A549 (cell line): ENCODE measurements around the gene TMEM225B. TPM values are rescaled to one million over a fixed set of nuclear protein-coding genes. Genes with fewer than 3 reads are reported as not detected.

Experiments
- ATAC-seq, 2 experiments: fragments of 200-7000 bp in 1 of 2; fragments of >200 bp in 1 of 2; cut with Nextera tagmentation in 1 of 2; cut with Tn5 transposase in 1 of 2; 3 replicates each; pipeline versions ENCODE4 v1.8.0 to v1.9.1; 2018 to 2020; ENCODE audit warnings: mild to moderate bottlenecking in 1 of 2, moderate library complexity in 1 of 2
- CTCF ChIA-PET: fragments of 300-600 bp; sonication (Branson Sonifier 250); formaldehyde crosslinking; extraction: SDS; loops from one replicate; lab custom pipeline; 2021; ENCODE audit warnings: antibody characterized with exemption, inconsistent platforms; lab: Yijun Ruan, JAX
- POLR2A ChIA-PET: fragments of 350-600 bp; formaldehyde crosslinking; extraction: SDS; loops from one replicate; lab custom pipeline; 2021; ENCODE audit warnings: antibody characterized with exemption, inconsistent platforms; lab: Yijun Ruan, JAX
- DNase-seq, 2 experiments: peaks; one replicate each; pipeline versions ENCODE4 v3.0.0 to v3.0.0-alpha.2; 2011 to 2016; ENCODE audit warnings: low read depth in 1 of 2, low spot score in 1 of 2
- FAIRE-seq: peaks from 2 replicates; lab custom pipeline; 2011; peaks lifted over from hg19 to GRCh38; lab: Jason Lieb, UNC
- H3K27ac ChIP-seq, 2 experiments: fragments of >200 bp; sonication (Bioruptor Twin); formaldehyde crosslinking; 3 replicates each; pipeline ENCODE4 v1.5.1; 2016 to 2017
- H3K4me1 ChIP-seq: fragments of >200 bp; sonication (Bioruptor Twin); formaldehyde crosslinking; 3 replicates; pipeline ENCODE4 v1.6.1; 2016
- H3K4me2 ChIP-seq: fragments of >200 bp; sonication (Bioruptor Twin); formaldehyde crosslinking; 3 replicates; pipeline ENCODE4 v1.6.1; 2016
- H3K4me3 ChIP-seq: fragments of >200 bp; sonication (Bioruptor Twin); formaldehyde crosslinking; 3 replicates; pipeline ENCODE4 v1.5.1; 2016
- H3K9me3 ChIP-seq: fragments of >200 bp; sonication (Bioruptor Twin); formaldehyde crosslinking; 3 replicates; pipeline ENCODE4 v1.6.1; 2016
- CBX2 ChIP-seq: fragments of 200-600 bp; sonication (generic); IDR thresholded peaks from 2 replicates; pipeline ENCODE4 v1.6.1; 2016; ENCODE audit warnings: low read depth, mild to moderate bottlenecking, borderline replicate concordance
- CBX8 ChIP-seq: fragments of 200-600 bp; sonication (generic); IDR thresholded peaks from 2 replicates; pipeline ENCODE4 v1.6.1; 2016
- CEBPB ChIP-seq, 2 experiments: fragments of >200 bp in 1 of 2; sonication (Bioruptor Twin) in 1 of 2; formaldehyde crosslinking in 1 of 2; IDR thresholded peaks; 2 replicates each; pipeline ENCODE4 v1.6.1; 2012 to 2016
- CHD2 ChIP-seq: fragments of 150-350 bp; IDR thresholded peaks from 2 replicates; pipeline ENCODE4 v1.6.1; 2014; ENCODE audit warnings: low read length; ENCODE audit not compliant: partially characterized antibody
- EHMT2 ChIP-seq: fragments of 200-600 bp; sonication (generic); IDR thresholded peaks from 2 replicates; pipeline ENCODE4 v1.6.1; 2016; ENCODE audit warnings: antibody characterized with exemption, low read depth, mild to moderate bottlenecking, moderate library complexity
- JUN ChIP-seq, 2 experiments: fragments of >200 bp; sonication (Bioruptor Twin); formaldehyde crosslinking; IDR thresholded peaks; 2 replicates in 1 of 2; 3 replicates in 1 of 2; pipeline ENCODE4 v1.6.1; 2016 to 2017
- JUNB ChIP-seq: fragments of >200 bp; sonication (Bioruptor Twin); formaldehyde crosslinking; IDR thresholded peaks from 2 replicates; pipeline ENCODE4 v1.6.1; 2016
- MAZ ChIP-seq: fragments of 150-350 bp; IDR thresholded peaks from 2 replicates; pipeline ENCODE4 v1.6.1; 2014; ENCODE audit warnings: antibody characterized with exemption, low read depth, low read length, borderline replicate concordance
- MYC ChIP-seq: IDR thresholded peaks from 2 replicates; pipeline ENCODE4 v1.6.1; 2012; ENCODE audit warnings: mild to moderate bottlenecking, inconsistent platforms, low read length, improper control_type of control experiment, borderline replicate concordance
- NFE2L2 ChIP-seq: fragments of 150-350 bp; conservative IDR thresholded peaks from 2 replicates; pipeline ENCODE4 v1.6.1; 2014; ENCODE audit warnings: low read length
- PHF8 ChIP-seq: fragments of 200-600 bp; sonication (generic); IDR thresholded peaks from 2 replicates; pipeline ENCODE4 v1.6.1; 2016; ENCODE audit warnings: low read depth, mild to moderate bottlenecking, antibody characterized with exemption, moderate library complexity, borderline replicate concordance
- POLR2A ChIP-seq: IDR thresholded peaks from 2 replicates; pipeline ENCODE4 v1.6.1; 2012; ENCODE audit warnings: mild to moderate bottlenecking, low read length
- RAD21 ChIP-seq, 2 experiments: fragments of >200 bp in 1 of 2; sonication (Bioruptor Twin) in 1 of 2; formaldehyde crosslinking in 1 of 2; IDR thresholded peaks in 1 of 2; conservative IDR thresholded peaks in 1 of 2; 2 replicates in 1 of 2; 3 replicates in 1 of 2; pipeline ENCODE4 v1.6.1; 2012 to 2018; ENCODE audit warnings: inconsistent platforms in 1 of 2
- SREBF2 ChIP-seq: fragments of 450-650 bp; IDR thresholded peaks from 2 replicates; pipeline ENCODE4 v1.6.1; 2014; ENCODE audit warnings: mild to moderate bottlenecking, moderate library complexity
- TFCP2L1 ChIP-seq: fragments of 250-450 bp; sonication (Bioruptor Pico); IDR thresholded peaks from 2 replicates; pipeline ENCODE4 v1.5.0; 2021; ENCODE audit warnings: mild to moderate bottlenecking
- ZFP36 ChIP-seq: fragments of 450-650 bp; IDR thresholded peaks from 2 replicates; pipeline ENCODE4 v1.6.1; 2014; ENCODE audit warnings: borderline replicate concordance; ENCODE audit not compliant: partially characterized antibody
- ZSCAN20 ChIP-seq: fragments of 250-450 bp; sonication (Bioruptor Pico); IDR thresholded peaks from 2 replicates; pipeline ENCODE4 v1.8.0; 2022; ENCODE audit warnings: mild to moderate bottlenecking, moderate library complexity
- WGBS: methylation state at CpG from one replicate; pipeline ENCODE4 v1.1.6; 2017; ENCODE audit errors: missing lambda C conversion rate; 5-methylcytosine and 5-hydroxymethylcytosine counted together
- polyA plus RNA-seq, 4 experiments: library from polyadenylated mRNA; depleted of rRNA in 3 of 4; stranded (reverse); fragments of >200 nt; fragmentation: RNase III in 1 of 4; extraction: RNeasy Plus Mini Kit Qiagen cat#74134 plus additional on column Dnase treatment in 1 of 4; gene quantifications; 2 replicates in 3 of 4; 3 replicates in 1 of 4; pipeline ENCODE4 v1.2.3, GENCODE V29; 2011 to 2017
- TF ChIP-seq, protein P1 (sequence below): fragments of >200 bp; sonication (Bioruptor Twin); formaldehyde crosslinking; IDR thresholded peaks from 3 replicates; pipeline ENCODE4 v1.6.1; 2016
- TF ChIP-seq, protein P2 (sequence below): IDR thresholded peaks from 2 replicates; pipeline ENCODE4 v1.6.1; 2012

Gene TMEM225B
- polyA plus RNA-seq, 2 of the 4 experiments (the other 2 are of a cell fraction): 0.59 to 5.4 TPM

DNA sequence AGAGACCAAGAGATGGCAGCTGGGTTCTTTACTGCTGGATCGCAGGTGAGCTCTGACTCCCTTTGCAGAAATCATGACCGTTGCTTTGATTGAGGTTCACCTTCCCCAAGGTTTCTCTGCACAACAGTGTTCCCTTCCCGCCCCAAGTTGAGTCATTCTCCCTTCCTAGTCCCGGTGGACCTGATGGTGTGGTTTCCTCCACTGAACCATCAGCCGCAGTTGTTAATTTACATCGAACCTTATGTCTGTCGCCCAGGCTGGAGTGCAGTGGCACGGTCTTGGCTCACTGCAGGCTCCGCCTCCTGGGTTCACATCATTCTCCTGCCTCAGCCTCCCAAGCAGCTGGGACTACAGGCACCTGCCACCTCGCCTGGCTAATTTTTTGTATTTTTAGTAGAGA is 24.5 kb downstream of the TMEM225B start:
- Histone ChIP-seq H3K4me2 (no peak overlapping the region), H3K27ac (no peak overlapping the region), H3K4me1 (peaks cover 15% of the 10 kb centered on the region), H3K4me3 (no peak overlapping the region), H3K9me3 (no peaks in the 10 kb centered on the region)
- TF ChIP-seq SREBF2 (no peak), JUNB (no peak), CBX8 (no peak), RAD21 (conservative IDR thresholded peaks at IDR 0.05 in 1 of 2, IDR thresholded peaks at IDR 0.05 in 1 of 2) (no peak), CEBPB (IDR thresholded peaks at IDR 0.05) (no peak), JUN (IDR thresholded peaks at IDR 0.05) (no peak), MYC (no peak), NFE2L2 (no peak), MAZ (no peak), ZFP36 (no peak), CBX2 (no peak), ZSCAN20 (CRISPR knock-in tag) (no peak), EHMT2 (no peak), CHD2 (no peak), PHF8 (no peak)
- TF ChIP-seq, protein P1, sequence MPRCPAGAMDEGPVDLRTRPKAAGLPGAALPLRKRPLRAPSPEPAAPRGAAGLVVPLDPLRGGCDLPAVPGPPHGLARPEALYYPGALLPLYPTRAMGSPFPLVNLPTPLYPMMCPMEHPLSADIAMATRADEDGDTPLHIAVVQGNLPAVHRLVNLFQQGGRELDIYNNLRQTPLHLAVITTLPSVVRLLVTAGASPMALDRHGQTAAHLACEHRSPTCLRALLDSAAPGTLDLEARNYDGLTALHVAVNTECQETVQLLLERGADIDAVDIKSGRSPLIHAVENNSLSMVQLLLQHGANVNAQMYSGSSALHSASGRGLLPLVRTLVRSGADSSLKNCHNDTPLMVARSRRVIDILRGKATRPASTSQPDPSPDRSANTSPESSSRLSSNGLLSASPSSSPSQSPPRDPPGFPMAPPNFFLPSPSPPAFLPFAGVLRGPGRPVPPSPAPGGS: no peak
- TF ChIP-seq, protein P2, sequence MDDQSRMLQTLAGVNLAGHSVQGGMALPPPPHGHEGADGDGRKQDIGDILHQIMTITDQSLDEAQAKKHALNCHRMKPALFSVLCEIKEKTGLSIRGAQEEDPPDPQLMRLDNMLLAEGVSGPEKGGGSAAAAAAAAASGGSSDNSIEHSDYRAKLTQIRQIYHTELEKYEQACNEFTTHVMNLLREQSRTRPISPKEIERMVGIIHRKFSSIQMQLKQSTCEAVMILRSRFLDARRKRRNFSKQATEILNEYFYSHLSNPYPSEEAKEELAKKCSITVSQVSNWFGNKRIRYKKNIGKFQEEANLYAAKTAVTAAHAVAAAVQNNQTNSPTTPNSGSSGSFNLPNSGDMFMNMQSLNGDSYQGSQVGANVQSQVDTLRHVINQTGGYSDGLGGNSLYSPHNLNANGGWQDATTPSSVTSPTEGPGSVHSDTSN: no peak
- ChIA-PET POLR2A (no interaction called here), CTCF (interaction anchor here (1.1 to 1.7 kb wide), 2 partner anchors 9 to 12 kb away, joined by 3 to 8 read pairs; no protein-coding TSS in a partner anchor)
- DNase-seq (no peak), ATAC-seq (no peak), FAIRE-seq (no peak)
- WGBS: 96% methylated on average over 10 of the region's 10 CpGs

DNA sequence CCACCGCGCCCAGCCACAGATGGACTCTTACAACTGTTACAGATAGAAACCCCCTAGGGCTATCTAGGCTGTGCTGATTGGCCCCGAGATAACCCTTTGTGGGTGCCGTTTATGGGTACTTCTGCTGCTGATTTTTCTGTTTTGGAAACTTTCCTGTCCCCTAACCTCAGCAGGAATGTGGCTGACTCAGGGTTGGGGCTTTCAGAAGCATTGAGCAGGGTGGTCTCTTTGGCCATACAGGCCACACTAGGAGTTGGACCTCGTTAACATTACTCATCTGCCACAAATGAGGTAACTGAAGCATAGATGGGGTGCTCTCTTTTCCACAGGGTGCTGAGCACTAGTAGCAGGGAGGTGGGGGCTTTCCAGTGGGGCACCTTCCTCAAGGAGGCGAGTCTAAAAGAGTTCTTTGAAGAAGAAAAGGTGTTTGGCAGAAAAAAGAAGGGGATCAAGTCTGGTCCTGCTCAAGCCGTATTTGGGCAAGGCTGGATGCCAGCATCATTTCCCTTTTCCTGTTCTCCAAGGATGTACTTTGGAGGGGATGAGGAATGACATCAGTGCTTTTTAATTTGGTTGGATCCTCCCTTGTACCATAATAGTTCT is 25.1 kb downstream of the TMEM225B start:
- Histone ChIP-seq H3K4me2 (no peak overlapping the region), H3K4me1 (peaks cover 9% of the 10 kb centered on the region), H3K27ac (no peak overlapping the region), H3K9me3 (no peaks in the 10 kb centered on the region)
- 89% methylated on average over 7 of the region's 7 CpGs for WGBS
- ATAC-seq: no peak
- CTCF ChIA-PET: interaction anchor here (1.7 kb wide), 1 partner anchor 8 kb away, joined by 8 read pairs; no protein-coding TSS in a partner anchor
- FAIRE-seq: no peak
- POLR2A ChIA-PET: no interaction called here
- no peak for DNase-seq
- TF ChIP-seq, protein P1: no peak
- TF ChIP-seq JUN (IDR thresholded peaks at IDR 0.05) (no peak), PHF8 (no peak), POLR2A (no peak), TFCP2L1 (CRISPR knock-in tag) (no peak)
- TF ChIP-seq, all 56 proteins: peak for 0
- H3K4me3 ChIP-seq: no peak overlapping the region
